ENCODE results near the gene ALDH9A1.
"Not testable (repeated sequence)": the region's sequence is repeated elsewhere in the genome, so short reads cannot be mapped to it uniquely, and the experiment has no call there.

The ALDH9A1 gene

DNA sequence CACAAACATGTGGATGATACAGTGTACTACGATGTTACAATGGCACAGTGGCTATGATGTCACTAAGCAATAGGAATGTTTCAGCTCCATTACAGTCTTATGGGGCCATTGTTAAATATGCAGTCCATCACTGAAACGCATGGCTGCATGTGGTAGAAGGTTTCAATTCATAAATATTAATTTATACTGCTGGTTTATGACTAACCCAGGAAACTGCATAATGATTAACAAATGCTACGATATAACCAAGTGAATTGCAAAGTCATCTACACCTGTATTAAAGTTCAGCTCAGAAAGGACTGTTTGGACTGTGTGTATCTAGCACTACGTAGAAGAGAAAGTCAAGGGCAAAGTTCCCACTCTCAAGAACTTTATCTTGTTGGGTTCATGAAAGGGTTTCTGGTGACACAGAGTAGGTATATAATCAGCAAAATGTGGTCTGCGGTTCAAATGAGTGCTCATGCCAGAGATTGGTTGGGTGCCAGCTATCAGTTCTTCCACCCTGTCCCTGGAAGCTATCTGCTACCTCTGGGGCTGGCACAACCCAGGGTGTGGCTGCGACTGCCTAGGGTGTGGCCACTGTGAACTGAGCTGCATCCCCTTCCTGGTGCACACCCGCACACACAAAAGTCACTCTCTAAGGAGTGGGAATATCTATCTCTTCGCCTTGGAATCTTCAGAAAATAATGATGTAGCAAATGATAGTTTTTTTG lies 52.6 kb downstream of the ALDH9A1 start:
- no peak for DNase-seq (ENCODE audit: low read depth in 2 of 2)

DNA sequence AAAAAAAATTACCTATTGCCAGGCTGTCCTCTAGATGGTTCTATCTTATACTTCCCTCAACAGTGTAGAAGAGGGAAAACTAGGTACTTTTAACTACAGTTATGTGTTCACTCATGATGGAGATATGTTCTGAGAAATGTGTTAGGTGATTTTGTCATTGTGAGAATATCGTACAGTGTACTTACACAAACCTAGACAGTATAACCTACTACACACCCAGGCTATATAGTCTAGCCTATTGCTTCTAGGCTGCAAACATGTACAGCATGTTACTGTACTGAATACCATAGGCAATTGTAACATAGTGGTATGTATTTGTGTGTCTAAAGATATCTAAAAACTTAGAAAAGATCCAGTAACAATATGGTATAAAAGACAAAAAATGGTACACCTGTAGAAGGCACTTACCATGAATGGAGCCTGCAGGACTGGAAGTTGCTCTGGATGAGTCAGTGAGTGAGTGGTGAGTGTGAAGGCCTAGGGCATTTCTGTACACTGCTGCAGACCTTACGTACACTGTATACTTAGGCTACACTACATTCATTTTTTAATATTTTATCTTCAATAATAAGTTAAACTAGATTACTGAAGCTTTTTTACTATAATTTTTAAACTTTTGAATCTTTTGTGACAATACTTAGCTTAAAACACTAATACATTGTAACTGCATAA lies 54.2 kb downstream of the ALDH9A1 start:
- no peak for DNase-seq (ENCODE audit: low read depth in 2 of 2)

DNA sequence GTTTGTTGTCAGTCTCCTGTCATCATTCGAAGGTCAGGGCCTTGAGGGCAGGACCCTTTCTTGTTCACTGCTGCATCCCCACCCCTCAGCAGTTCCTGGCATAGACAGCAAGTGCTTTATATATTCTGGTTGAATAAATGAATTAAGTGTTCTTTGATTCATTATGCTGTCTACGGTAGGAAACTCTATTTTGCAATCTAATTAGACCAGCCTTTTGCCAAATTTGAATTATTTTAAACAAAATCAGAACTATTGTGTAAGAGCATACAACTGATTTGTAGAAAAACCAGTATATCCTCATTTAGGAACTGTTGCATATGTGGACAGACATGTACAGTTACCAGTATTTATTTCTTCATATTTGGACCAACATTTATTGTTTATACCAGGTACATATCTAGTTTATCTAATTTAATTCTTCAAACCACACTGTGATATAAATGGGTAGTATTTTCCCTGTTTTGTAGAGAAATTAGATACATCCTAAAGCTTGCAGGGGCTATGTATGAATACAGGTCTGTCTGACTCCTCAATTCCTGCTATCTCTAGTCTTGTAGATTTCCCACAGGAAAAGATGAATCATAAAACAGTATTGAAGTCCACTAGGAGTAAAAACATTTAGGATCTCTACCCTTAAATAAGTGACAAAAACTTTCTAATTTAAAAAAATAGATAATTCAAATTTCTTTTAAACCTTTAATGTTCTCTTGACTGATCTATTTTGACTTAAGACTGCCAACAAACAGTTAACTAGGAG lies 57.0 kb downstream of the ALDH9A1 start:
- DNase-seq (ENCODE audit: low read depth in 2 of 2): no peak

DNA sequence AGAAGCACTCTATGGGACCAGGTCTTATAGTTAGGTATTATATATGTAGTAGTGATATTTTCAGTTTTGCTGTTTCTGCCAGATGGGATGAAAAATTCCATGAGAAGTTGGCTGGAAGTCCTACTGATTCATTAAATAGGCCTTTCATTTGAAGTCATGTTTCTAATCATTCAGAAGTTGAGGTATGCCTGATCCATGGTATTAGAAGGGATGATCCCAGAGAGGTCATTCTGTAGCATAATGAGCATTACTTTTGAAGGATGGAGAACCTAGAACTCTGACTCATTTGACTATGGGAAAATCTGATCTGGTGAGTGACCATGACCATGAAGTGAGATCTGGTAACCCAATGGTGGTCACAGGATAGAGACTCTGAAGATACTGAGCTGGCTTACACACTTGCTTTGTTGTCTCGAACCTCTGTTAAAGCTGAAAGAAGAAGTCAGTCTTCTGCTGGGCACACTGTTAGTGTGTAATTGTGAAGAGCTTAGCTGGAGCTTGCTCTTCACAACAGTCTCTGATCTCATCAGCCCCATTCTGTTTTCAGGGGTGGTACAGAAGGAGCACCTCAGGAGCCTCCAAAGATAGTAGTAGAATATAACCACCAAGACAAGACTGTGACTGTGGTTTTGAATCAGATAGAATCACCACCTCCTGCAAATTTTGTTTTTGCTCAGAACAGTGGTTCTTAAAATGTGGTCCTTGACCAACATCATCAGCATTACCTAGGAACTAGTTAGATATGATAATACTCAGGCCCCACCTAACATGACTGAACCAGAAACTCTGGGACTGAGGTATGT lies 58.3 kb downstream of the ALDH9A1 start:
- DNase-seq (ENCODE audit: low read depth in 2 of 2): no peak

DNA sequence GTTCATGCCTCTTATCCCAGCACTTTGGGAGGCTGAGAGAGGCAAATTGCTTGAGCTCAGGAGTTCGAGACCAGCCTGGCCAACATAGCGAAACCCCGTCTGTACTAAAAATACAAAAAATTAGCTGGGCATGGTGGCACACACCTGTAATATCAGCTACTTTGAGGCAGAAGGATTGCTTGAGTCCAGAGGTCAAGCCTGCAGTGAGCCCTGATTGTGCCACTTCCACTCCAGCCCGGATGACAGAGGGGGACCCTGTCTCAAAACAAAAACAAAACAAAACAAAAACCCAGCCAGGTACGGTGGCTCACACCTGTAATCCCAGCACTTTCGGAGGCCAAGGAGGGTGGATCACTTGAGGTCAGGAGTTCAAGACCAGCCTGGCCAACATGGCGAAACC lies 60.2 kb downstream of the ALDH9A1 start:
- not testable (repeated sequence) for DNase-seq (ENCODE audit: low read depth in 2 of 2)

DNA sequence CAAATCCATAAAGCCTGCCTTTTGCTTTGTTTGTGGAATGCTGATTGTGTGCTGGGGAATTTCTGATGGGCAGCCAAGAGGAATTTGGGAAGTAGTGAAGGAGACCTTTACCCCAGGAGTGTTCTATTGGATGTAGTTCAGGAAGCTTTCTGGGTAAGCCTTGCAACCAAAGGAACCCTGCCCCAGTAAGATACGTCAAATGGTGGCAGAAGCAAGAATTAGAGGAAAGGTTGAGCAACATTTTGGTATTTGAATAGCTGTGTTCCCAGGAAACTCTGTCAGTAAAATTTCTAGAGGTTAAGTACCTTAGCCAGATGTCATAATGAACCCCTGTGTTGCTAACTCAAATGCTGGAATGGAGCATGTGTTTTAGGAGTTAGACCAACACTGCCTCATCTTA lies 60.9 kb downstream of the ALDH9A1 start:
- no peak for DNase-seq (ENCODE audit: low read depth in 2 of 2)

DNA sequence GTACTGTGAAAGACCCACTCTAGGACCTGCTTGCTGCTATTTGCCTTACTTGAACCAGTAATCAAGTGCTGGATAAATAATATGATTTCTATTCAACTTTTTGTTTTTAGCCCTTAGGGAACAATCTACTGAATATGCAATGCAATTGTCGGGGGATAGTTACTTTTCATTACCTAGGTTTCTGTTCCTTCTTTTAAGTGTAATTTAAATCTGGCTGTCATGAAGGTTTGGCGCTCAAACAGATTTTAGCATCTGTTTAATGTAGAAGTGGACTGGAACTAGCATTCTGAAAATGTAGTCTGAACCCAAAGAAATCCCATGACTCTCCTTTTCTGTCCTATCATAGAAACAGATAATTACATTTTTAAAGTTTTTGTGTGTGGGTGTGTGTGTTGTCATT lies 62.5 kb downstream of the ALDH9A1 start:
- no peak for DNase-seq (ENCODE audit: low read depth in 2 of 2)

DNA sequence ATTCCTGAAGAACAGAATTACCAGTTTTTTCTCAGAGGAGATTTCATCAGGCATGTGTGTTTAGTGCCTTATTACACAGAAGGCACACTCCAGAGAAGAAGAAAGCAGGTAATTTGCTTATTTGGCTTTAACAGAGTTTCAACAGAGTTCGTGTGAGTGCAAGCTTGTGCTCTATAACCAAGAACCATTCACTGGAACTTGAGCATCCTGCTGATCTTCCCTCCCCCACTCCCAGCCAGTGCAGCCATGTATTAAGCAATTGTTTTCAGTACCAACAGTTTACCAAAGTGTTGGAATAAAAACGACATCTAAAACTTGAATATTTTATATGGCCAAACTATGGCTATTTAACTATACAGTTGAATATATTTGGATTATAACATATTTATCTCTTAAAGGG lies 63.0 kb downstream of the ALDH9A1 start:
- DNase-seq (ENCODE audit: low read depth in 2 of 2): no peak

DNA sequence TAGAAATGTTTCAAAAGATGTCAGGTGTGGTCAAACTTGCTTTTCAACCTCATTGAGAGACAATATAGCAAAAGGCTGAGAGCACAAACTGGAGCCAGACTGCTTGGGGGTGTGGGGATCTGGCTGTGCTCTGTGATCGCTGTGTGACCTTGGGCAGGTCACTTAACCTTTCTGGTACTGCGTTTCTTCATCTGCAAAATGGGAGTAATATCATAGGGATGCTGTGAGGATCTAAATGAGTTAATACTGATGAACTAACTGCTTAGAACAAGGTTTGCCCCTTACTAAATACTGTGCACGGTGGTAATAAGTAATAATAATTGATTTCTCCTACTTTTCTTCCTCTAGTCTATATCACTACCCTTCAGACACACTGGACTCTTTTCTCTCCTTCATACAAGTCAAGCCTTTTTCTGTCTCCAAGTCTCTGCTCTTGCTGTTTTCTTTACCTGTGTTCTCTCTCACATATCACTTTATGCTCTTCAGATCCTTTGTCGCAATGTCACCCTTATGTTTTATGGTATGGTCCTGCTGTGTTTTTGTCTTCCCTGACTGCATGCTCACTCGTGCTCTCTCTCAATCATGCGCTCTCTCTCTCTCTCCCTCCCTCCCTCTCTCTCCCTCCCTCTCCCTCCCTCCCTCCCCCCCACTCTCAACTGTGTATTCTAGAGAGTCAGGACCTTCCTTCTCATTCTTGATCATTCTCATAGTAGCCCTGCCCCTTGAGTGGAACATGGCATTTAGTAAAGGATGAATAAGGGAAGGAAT lies 64.0 kb downstream of the ALDH9A1 start:
- DNase-seq (ENCODE audit: low read depth in 2 of 2): no peak

DNA sequence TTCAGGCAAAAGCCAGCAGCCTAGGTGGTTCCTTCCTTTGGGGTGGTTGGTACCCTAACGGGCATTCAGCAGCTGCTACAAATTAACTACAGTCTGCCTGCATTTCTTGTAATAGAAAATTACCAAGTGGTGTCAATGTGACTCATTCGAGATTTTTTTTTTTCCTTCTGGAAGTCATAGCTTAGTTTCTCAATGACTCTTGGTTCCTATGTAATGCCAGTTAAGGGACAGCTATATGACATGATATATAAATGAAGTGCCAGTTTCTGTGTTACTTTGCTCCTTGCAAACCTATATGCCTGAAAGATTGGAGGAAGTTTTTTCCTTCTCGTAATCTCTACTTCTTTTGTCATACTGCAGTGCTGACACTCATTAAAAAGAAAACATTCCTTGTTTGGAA lies 64.7 kb downstream of the ALDH9A1 start:
- no peak for DNase-seq (ENCODE audit: low read depth in 2 of 2)

DNA sequence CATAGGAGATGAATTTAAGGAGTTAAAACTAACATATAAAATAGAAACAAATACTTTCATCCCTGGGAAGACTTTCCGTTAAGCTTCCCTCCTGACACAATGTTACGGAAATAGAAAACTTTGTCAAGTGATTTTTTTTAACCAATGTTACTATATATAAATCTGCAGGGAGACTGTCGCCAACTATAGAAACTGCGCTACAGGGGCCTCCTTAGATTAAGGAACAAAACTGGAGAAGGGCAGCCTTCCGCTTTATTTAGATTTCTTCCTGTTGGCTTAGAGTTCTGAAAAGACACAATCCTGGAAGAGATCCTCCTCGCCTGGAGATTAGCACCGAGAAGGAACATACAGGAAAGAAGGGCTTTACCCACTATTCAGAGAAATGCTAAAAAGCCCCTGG lies 65.9 kb downstream of the ALDH9A1 start:
- DNase-seq (ENCODE audit: low read depth in 2 of 2): no peak

DNA sequence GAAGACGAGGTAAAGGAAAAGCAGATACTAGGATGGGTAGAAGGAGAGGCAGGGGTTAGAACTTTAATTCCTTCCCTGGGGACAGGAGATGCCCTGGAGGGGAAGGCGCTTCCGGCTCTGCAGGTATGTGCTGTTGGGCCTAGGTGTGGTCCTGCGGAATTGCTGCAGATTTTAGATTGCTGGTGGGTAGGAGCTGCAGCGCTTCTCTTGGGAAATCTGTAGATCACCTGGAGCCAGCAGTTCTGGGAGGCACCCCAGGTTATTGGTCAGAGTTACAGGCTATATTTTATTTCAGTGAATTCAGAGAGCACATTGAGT lies 66.3 kb downstream of the ALDH9A1 start:
- no peak for DNase-seq (ENCODE audit: low read depth in 2 of 2)

DNA sequence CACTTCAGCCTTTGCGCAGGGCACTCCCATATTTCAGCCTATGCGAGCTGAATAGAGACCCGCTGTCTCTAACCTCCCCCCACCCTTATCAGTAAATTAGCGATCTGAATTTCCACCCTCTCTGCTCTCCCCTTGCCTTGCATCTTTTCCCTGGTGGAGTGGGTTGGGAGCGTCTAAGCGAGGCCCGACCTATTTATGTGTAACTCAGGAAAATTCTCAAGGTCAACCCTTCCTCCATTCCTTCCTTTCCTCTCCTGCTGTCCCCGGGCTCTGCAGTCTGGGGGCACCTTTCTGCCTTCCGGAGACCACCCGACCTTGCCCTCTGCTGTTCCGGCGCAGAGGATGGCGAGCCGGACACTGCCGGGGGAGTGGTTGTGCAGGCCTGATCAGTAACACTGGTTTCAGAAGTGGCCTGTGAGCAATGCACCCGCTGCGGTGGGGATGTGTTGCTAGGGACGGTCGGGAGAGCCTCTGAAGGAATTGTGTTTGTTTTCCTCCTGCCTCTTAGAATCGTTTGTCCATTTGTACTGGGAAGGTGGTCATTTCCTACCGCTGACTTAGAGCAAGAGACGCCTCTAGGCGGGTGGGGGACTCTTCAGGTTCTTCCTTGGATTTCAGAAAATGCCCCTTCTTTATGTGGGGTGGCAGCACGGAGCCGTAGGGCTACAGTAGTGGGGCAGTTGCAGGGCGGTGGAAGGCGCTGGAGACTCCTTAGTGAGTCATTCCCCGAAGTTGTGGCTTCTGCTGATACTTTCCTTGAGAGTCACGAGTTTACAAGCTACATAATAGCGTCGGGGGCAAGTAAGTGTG lies 66.8 kb downstream of the ALDH9A1 start:
- DNase-seq (ENCODE audit: low read depth in 2 of 2): peak in 1 of 2 donors; percentile 31

DNA sequence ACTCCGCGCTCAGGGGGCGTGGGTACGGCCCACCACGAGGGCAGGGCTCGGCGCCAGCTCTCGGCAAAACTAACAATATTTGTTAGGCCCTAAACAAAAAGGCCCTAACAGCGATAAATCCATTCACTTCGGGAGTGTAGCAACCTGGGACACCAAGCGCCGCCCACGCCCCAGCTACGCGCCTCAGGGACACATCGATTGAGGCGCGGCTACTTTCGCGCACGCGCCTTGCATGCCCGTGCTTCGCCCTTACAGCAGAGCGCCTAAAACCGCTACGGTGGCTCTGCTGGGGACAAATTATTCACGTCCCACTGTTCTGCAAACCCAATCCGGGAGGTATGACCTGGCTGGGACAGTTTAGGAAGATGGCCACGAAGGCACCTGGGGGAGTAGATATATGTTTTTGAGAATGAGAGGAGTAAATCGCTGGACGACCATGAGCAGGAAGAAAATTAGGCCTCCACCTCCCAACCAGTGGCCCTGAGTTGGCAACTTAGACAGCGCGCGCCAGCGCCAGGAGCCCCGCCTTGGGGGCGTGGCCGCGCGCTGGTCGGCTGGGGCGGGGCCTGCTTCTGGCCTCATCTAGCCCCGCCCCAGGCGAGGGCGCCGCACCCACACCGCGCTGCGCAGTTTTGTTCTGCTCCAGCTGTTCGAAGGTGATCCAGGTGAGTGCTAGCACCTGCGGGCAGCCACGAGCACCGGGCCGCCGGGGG lies 67.6 kb downstream of the ALDH9A1 start, which contains the start of gene MGST3:
TSS of gene MGST3 (plus strand) at position 606 of the 713 bp plus-strand sequence. CDS start 18,614 bp downstream, outside the sequence.
- DNase-seq (ENCODE audit: low read depth in 2 of 2): peak; percentile 93 to 94

DNA sequence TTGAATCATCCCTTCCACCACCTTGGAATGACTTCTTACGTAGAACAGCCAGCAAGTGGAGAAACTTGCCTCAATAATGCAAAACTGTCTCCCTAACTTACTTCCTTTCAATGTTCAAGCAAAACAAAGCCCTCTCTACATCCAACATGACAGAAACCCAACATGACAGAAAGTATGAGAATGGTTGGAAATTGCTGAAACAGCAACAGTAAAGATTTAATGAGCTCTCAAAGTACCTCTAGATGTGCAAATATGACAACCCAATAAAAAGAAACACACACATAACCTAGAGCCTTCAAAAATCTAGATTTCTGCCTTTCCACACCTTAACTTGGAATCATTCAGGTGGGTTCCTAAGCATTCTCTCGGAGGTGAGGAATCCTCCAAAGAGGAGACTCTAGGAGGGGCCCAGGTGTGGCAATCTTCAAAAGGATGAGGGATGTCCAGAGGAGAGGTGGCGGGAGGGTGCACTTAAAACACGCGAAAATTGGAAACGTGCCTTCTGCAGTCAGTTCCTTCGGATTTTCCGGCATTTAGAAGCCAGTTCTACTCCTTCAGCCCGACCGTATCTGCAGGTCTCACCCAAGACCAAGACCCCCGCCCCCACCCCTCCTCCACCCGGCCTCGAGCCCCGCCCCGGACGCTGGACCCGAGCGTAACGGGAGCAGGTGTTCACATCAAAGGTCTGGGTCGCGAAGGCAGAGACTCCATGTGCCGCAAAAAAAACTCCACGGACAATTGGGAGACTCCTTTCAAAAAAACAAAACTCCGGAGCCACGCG lies 68.3 kb downstream of the ALDH9A1 start:
- no peak for DNase-seq (ENCODE audit: low read depth in 2 of 2)

DNA sequence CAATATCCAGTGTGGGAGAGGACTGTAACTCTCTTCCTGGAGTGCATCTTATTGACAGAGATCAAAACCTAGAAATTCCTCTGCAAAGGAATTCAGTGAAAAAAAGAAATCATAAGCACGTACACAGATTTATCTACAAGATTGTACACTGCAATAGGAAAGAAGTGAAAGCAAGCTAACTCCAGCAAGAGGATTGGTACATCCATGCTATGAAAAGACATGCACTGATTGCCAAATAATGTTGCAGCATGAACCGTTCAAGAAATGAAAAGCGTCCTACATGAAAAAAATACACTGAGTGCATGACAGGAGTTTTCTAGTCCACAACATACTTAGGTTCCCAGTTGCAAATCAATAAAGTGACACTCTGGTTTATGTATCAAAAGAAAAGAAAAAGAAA lies 69.2 kb downstream of the ALDH9A1 start:
- no peak for DNase-seq (ENCODE audit: low read depth in 2 of 2)

DNA sequence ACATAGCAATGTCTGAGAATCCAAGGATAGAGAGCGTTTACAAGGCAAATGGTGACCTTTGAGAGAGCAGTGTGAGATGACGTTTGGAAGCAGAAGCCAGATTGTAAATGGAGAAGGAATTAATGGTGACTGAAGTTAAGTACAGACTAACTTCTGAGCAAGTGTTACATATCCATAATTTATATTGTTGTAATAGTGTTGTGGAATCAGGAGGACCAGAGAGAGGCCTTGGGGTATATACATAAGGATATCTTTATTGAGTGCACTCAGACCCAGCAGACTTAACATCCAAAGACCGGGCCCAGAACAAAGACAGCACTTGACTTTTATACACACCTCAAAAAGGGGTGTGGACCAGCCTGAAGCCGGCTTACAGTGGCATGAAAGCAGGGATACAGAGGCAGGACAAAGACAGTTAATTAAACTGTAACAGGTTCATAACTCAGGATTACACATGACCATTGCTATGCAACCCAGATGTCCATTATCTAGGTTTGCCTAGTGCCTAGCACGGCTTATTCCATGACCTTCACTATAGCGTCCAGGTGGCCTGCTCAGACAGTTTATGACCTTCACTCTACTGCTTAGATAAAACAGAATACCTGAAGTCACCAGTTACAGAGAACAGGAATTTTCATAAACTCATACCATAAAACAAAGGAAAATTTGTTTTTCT lies 70.1 kb downstream of the ALDH9A1 start:
- no peak for DNase-seq (ENCODE audit: low read depth in 2 of 2)

DNA sequence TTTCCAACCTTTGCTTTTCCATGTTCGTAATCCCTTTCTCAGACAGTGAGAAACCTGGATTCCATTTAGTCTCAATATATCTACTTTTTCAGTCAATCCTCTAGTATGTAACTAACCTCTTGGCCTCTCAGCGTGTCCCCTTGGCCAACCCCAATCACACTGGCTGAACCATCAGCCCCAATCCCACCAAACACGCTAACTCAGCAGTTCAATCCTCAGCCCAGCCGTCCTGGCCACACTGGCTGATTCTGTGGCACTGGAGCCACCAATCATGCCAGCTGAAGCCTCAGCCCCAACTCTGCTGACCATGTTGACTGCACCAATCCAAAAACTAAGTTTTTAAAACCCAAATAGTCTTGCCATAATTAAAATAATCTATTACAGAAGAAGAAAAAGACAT lies 73.9 kb downstream of the ALDH9A1 start:
- DNase-seq (ENCODE audit: low read depth in 2 of 2): no peak
